Stimulated activated CD4-positive, alpha-beta T cell treated with anti-CD3 and anti-CD28 coated beads, Interleukin-4, amount 100 ng/mL, for 1 hour (primary cell): ENCODE measurements around the gene TSC22D1.

Experiments
- DNase-seq: peaks from one replicate; pipeline ENCODE4 v3.0.0-alpha.2; 2020

The TSC22D1 gene

GRCh38 chr13:44401577-44401976 lies 174.6 kb downstream of the TSC22D1 start:
- no peak for DNase-seq

GRCh38 chr13:44400736-44401135 lies 175.4 kb downstream of the TSC22D1 start:
- DNase-seq, result no peak

- no peak for DNase-seq
These were observed 177.1 kb downstream of the TSC22D1 start for GRCh38 chr13:44399074-44399473.

GRCh38 chr13:44398606-44399005 lies 177.5 kb downstream of the TSC22D1 start:
- DNase-seq, result no peak

GRCh38 chr13:44397766-44398223 lies 178.3 kb downstream of the TSC22D1 start:
- no peak for DNase-seq

GRCh38 chr13:44396701-44397580 lies 179.2 kb downstream of the TSC22D1 start:
- DNase-seq, result no peak

- DNase-seq, result no peak
These were observed 180.0 kb downstream of the TSC22D1 start for GRCh38 chr13:44395976-44396694.

- no peak for DNase-seq
These were observed 181.5 kb downstream of the TSC22D1 start for GRCh38 chr13:44394658-44395057.

GRCh38 chr13:44393391-44393790 lies 182.7 kb downstream of the TSC22D1 start:
- no peak for DNase-seq

GRCh38 chr13:44389876-44390275 lies 186.3 kb downstream of the TSC22D1 start:
- DNase-seq, result no peak

- no peak for DNase-seq
These were observed 187.0 kb downstream of the TSC22D1 start for GRCh38 chr13:44389060-44389666.

GRCh38 chr13:44388427-44389059 lies 187.6 kb downstream of the TSC22D1 start:
- DNase-seq, result no peak

GRCh38 chr13:44386913-44387556 lies 189.1 kb downstream of the TSC22D1 start:
- no peak for DNase-seq

GRCh38 chr13:44385847-44386246 lies 190.3 kb downstream of the TSC22D1 start:
- DNase-seq, result no peak

GRCh38 chr13:44385401-44385800 lies 190.7 kb downstream of the TSC22D1 start:
- DNase-seq, result no peak

GRCh38 chr13:44384778-44385177 lies 191.4 kb downstream of the TSC22D1 start:
- no peak for DNase-seq

- DNase-seq, result no peak
These were observed 192.2 kb downstream of the TSC22D1 start for GRCh38 chr13:44383945-44384344.

- no peak for DNase-seq
These were observed 193.4 kb downstream of the TSC22D1 start for GRCh38 chr13:44382635-44383145.
